Keratinocyte (primary cell): Measurements from ENCODE around the gene FMO1. TPM values are rescaled to one million over a fixed set of nuclear protein-coding genes. Genes with fewer than 3 reads are reported as not detected.

Experiments used
- DNase-seq: peaks from one replicate; pipeline ENCODE4 v3.0.0-alpha.2; 2011; ENCODE audit warnings: low read depth, missing footprints, low spot score
- FAIRE-seq: peaks from 2 replicates; lab custom pipeline; 2011; peaks lifted over from hg19 to GRCh38; lab: Jason Lieb, UNC
- H2AFZ ChIP-seq: 2 replicates; pipeline ENCODE4 v1.6.0; 2012; ENCODE audit warnings: low read length, control low read depth, inconsistent platforms; ENCODE audit not compliant: control insufficient read depth
- H3K27ac ChIP-seq: 2 replicates; pipeline ENCODE4 v1.5.1; 2011; ENCODE audit warnings: low read length; ENCODE audit not compliant: control insufficient read depth, insufficient read depth
- H3K27me3 ChIP-seq: 3 replicates; pipeline ENCODE4 v1.6.0; 2011; ENCODE audit warnings: low read length; ENCODE audit not compliant: control insufficient read depth, insufficient read depth; ENCODE audit errors: extremely low read depth
- H3K36me3 ChIP-seq, 2 experiments: 2 replicates in 1 of 2; 3 replicates in 1 of 2; pipeline ENCODE4 v1.5.1; 2011; ENCODE audit warnings: low read length in 2 of 2, mild to moderate bottlenecking in 1 of 2; ENCODE audit not compliant: control insufficient read depth in 2 of 2, insufficient read depth in 2 of 2; ENCODE audit errors: extremely low read depth in 1 of 2
- H3K4me1 ChIP-seq: 3 replicates; pipeline ENCODE4 v1.5.1; 2011; ENCODE audit warnings: low read length; ENCODE audit not compliant: control insufficient read depth, insufficient read depth; ENCODE audit errors: extremely low read depth
- H3K4me2 ChIP-seq: 3 replicates; pipeline ENCODE4 v1.6.0; 2011; ENCODE audit warnings: low read depth, low read length; ENCODE audit not compliant: control insufficient read depth, insufficient read depth; ENCODE audit errors: extremely low read depth
- H3K4me3 ChIP-seq, 3 experiments: fragments of 200-600 bp in 1 of 3; sonication (generic) in 1 of 3; 2 replicates in 2 of 3; 3 replicates in 1 of 3; pipeline ENCODE4 v1.5.1; 2011 to 2016; ENCODE audit warnings: low read length in 3 of 3, mild to moderate bottlenecking in 3 of 3, control low read depth in 2 of 3, inconsistent platforms in 1 of 3, low read depth in 1 of 3, mixed read lengths in 1 of 3, mixed run types in 1 of 3, moderate library complexity in 1 of 3; ENCODE audit not compliant: control insufficient read depth in 2 of 3, insufficient read depth in 2 of 3; ENCODE audit errors: extremely low read depth in 1 of 3
- H3K79me2 ChIP-seq: 2 replicates; pipeline ENCODE4 v1.6.0; 2012; ENCODE audit warnings: low read length; ENCODE audit not compliant: control insufficient read depth, insufficient read depth
- H3K9ac ChIP-seq: 3 replicates; pipeline ENCODE4 v1.6.0; 2011; ENCODE audit warnings: low read length; ENCODE audit not compliant: control insufficient read depth, insufficient read depth; ENCODE audit errors: extremely low read depth
- H3K9me1 ChIP-seq: 3 replicates; pipeline ENCODE4 v1.6.0; 2011; ENCODE audit warnings: low read length; ENCODE audit not compliant: control insufficient read depth, insufficient read depth; ENCODE audit errors: extremely low read depth
- H3K9me3 ChIP-seq: 2 replicates; pipeline ENCODE4 v1.5.1; 2012; ENCODE audit warnings: low read depth, low read length; ENCODE audit not compliant: control insufficient read depth
- H4K20me1 ChIP-seq: 3 replicates; pipeline ENCODE4 v1.6.0; 2011; ENCODE audit warnings: low read length; ENCODE audit not compliant: control insufficient read depth, insufficient read depth; ENCODE audit errors: extremely low read depth
- EZH2 ChIP-seq: IDR thresholded peaks from one replicate; pipeline ENCODE4 v1.6.1; 2012; ENCODE audit warnings: inconsistent platforms, mild to moderate bottlenecking, low read length, moderate library complexity
- dilution Hi-C: fragments of 300-500 bp; cut with MboI; formaldehyde crosslinking; loops from one replicate; pipeline ENCODE4 v1.7.0; 2020; ENCODE audit warnings: low sequenced_read_pairs; ENCODE audit not compliant: extremely low pct_ligation_motif_present
- polyA plus RNA-seq, 5 experiments: library from polyadenylated mRNA; depleted of rRNA in 3 of 5; stranded (reverse) in 3 of 5; stranded (forward) in 1 of 5; unstranded in 1 of 5; fragments of >200 nt; gene quantifications; 1 replicate in 1 of 5; 2 replicates in 3 of 5; 3 replicates in 1 of 5; pipeline versions ENCODE4 v1.2.1 to v1.2.3, GENCODE V29; 2011 to 2012; ENCODE audit warnings: missing spikeins in 2 of 5, low read depth in 1 of 5, low replicate concordance in 1 of 5
- TF ChIP-seq, protein P1 (sequence below), 3 experiments: IDR thresholded peaks in 1 of 3; conservative IDR thresholded peaks in 1 of 3; optimal IDR thresholded peaks in 1 of 3; 2 replicates in 2 of 3; 3 replicates in 1 of 3; pipeline versions ENCODE3 to v1.5.1; 2011; ENCODE audit warnings: low read length in 3 of 3, mild to moderate bottlenecking in 3 of 3, moderate library complexity in 2 of 3, control low read depth in 1 of 3, inconsistent platforms in 1 of 3; ENCODE audit not compliant: insufficient read depth in 2 of 3; ENCODE audit errors: extremely low read depth in 1 of 3

Gene FMO1
- polyA plus RNA-seq, 1 donor (not counting 4 experiments of a cell fraction or from before 2014, with no cell fraction given) = 0.07 TPM

GRCh38 chr1:171254859-171255258, 6.6 kb downstream of the FMO1 start:
- Histone ChIP-seq H3K9ac (peak overlapping the region; percentile 4), H3K27ac (peak overlapping the region; percentile 38), H3K9me3 (no peaks in the 10 kb centered on the region), H2AFZ (peak overlapping the region; percentile 44), H4K20me1 (no peaks in the 10 kb centered on the region), H3K79me2 (no peaks in the 10 kb centered on the region), H3K4me3 (no peak overlapping the region), H3K36me3 (no peaks in the 10 kb centered on the region), H3K4me2 (peak overlapping the region; percentile 47), H3K4me1 (peaks cover 51% of the 10 kb centered on the region), H3K27me3 (no peaks in the 10 kb centered on the region), H3K9me1 (no peaks in the 10 kb centered on the region)
- no peak for TF ChIP-seq EZH2
- TF ChIP-seq, protein P1, sequence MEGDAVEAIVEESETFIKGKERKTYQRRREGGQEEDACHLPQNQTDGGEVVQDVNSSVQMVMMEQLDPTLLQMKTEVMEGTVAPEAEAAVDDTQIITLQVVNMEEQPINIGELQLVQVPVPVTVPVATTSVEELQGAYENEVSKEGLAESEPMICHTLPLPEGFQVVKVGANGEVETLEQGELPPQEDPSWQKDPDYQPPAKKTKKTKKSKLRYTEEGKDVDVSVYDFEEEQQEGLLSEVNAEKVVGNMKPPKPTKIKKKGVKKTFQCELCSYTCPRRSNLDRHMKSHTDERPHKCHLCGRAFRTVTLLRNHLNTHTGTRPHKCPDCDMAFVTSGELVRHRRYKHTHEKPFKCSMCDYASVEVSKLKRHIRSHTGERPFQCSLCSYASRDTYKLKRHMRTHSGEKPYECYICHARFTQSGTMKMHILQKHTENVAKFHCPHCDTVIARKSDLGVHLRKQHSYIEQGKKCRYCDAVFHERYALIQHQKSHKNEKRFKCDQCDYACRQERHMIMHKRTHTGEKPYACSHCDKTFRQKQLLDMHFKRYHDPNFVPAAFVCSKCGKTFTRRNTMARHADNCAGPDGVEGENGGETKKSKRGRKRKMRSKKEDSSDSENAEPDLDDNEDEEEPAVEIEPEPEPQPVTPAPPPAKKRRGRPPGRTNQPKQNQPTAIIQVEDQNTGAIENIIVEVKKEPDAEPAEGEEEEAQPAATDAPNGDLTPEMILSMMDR (optimal IDR thresholded peaks at IDR 0.05 in 1 of 3, IDR thresholded peaks at IDR 0.05 in 1 of 3, conservative IDR thresholded peaks at IDR 0.05 in 1 of 3; ENCODE audit: extremely low read depth in 1 of 3, insufficient read depth in 2 of 3, low read length in 3 of 3) = no peak
- dilution Hi-C loops = no loop called here
- DNase-seq (no peak), FAIRE-seq (no peak)

DNA sequence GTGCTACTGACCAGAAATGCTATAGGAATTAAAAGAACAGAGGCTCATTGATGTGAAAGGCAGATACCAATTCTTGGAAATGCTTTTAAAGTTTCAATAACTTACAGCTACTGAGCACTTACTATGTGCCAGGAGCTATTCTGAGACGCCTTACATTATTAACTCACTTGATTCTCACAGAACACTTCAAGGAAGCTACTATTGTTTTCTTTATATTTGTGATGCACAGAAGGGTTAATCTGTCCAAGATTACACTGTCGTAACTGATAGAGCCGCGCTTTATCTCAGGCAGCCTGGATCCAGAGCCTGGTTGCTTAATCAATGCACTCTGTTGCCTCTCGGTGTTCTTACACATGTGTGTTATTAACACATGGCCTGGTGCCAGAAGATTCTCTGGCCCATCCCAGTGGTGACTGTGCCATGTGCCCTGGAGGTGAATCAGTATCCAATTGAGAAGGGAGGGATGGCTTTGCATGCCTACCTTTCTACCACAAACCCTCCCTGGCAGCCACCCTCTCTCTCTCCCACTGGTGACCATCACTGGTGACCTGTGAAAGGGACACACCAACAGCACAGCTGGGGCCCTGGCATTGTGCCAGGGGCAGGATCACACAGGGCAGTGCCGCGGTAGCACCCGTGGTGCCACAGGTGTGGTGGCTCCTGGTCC, 8.8 kb downstream of the FMO1 start:
- peak; percentile 86 for FAIRE-seq

More for the DNA sequence above, 8.8 kb downstream of the FMO1 start:
- Histone ChIP-seq H3K9me1 (no peaks in the 10 kb centered on the region), H3K79me2 (no peaks in the 10 kb centered on the region), H4K20me1 (no peaks in the 10 kb centered on the region), H3K9ac (no peak overlapping the region), H3K4me2 (peak overlapping the region; percentile 35), H3K9me3 (no peaks in the 10 kb centered on the region), H3K36me3 (no peaks in the 10 kb centered on the region), H2AFZ (no peak overlapping the region), H3K27ac (no peak overlapping the region), H3K4me1 (peaks cover 42% of the 10 kb centered on the region), H3K4me3 (no peak overlapping the region), H3K27me3 (no peaks in the 10 kb centered on the region)
- dilution Hi-C loops = no loop called here
- TF ChIP-seq, protein P1 (optimal IDR thresholded peaks at IDR 0.05 in 1 of 3, IDR thresholded peaks at IDR 0.05 in 1 of 3, conservative IDR thresholded peaks at IDR 0.05 in 1 of 3; ENCODE audit: extremely low read depth in 1 of 3, insufficient read depth in 2 of 3, low read length in 3 of 3) = no peak
- TF ChIP-seq EZH2 = no peak
- DNase-seq = peak; percentile 89
